Measurements from ENCODE around the gene PRKAR1B.
A peak's percentile ranks its signal among the peaks of the same experiment; 100 is the strongest.

The PRKAR1B gene

GRCh38 chr7:725223-726005 lies 1.7 kb downstream of the PRKAR1B start:
- Histone ChIP-seq H3K4me3 (ENCODE audit: insufficient read depth in 1 of 2, low read depth in 1 of 2, low read length in 2 of 2) (peak overlapping the region in 1 of 2 experiments; percentile 84), H3K23ac (ENCODE audit: low read length in 2 of 2) (no peak overlapping the region), H3K9me3 (ENCODE audit: control insufficient read depth, low read length) (peaks cover 4% of the 10 kb centered on the region), H2BK15ac (ENCODE audit: low read depth, poor library complexity, severe bottlenecking) (no peak overlapping the region), H3K79me1 (replicated peaks; ENCODE audit: low read length, poor library complexity, severe bottlenecking) (peaks cover 27% of the 10 kb centered on the region), H2AK5ac (ENCODE audit: low read length, severe bottlenecking) (peak overlapping the region; percentile 13), H3K9ac (ENCODE audit: low read length) (peak overlapping the region; percentile 84), H4K8ac (ENCODE audit: low read length) (peak overlapping the region; percentile 76), H3K18ac (ENCODE audit: low read depth in 1 of 2, low read length in 2 of 2) (no peak overlapping the region), H2AFZ (ENCODE audit: low read depth, low read length) (no peak overlapping the region), H3K4me2 (ENCODE audit: low read length, poor library complexity, severe bottlenecking) (no peak overlapping the region), H3K36me3 (ENCODE audit: control insufficient read depth in 1 of 2, insufficient read depth in 2 of 2, low read depth in 1 of 2, low read length in 2 of 2) (peaks cover 17 to 18% of the 10 kb centered on the region in 2 experiments), H2BK120ac (ENCODE audit: low read depth, low read length) (no peak overlapping the region), H3K14ac (ENCODE audit: low read length in 2 of 2) (no peak overlapping the region), H4K91ac (ENCODE audit: low read length) (no peak overlapping the region), H3K4ac (ENCODE audit: low read depth in 1 of 2, low read length in 2 of 2) (peak overlapping the region in 1 of 2 experiments; percentile 87), H3K4me1 (ENCODE audit: control insufficient read depth, insufficient read depth, low read depth, low read length) (peaks cover 18% of the 10 kb centered on the region), H2BK12ac (ENCODE audit: low read length in 2 of 2) (no peak overlapping the region), H2BK5ac (ENCODE audit: low read depth, low read length, poor library complexity, severe bottlenecking) (no peak overlapping the region), H3K27ac (ENCODE audit: low read length, poor library complexity, severe bottlenecking) (no peak overlapping the region), H3K27me3 (ENCODE audit: control insufficient read depth in 1 of 2, insufficient read depth in 1 of 2, low read length in 2 of 2) (no peaks in the 10 kb centered on the region)
- peak; percentile 74 for DNase-seq
- WGBS = 96% methylated on average over 8 of the region's 8 CpGs

- H4K8ac ChIP-seq (ENCODE audit: low read length) = no peak overlapping the region
- peaks cover 6 to 8% of the 10 kb centered on the region in 2 experiments for H3K36me3 ChIP-seq (ENCODE audit: control insufficient read depth in 1 of 2, insufficient read depth in 2 of 2, low read depth in 1 of 2, low read length in 2 of 2)
- no peak overlapping the region for H2BK12ac ChIP-seq (ENCODE audit: low read length in 2 of 2)
- H3K14ac ChIP-seq (ENCODE audit: low read length in 2 of 2) = no peak overlapping the region
- no peak overlapping the region for H4K91ac ChIP-seq (ENCODE audit: low read length)
- peaks cover 27% of the 10 kb centered on the region for H3K79me1 ChIP-seq (replicated peaks; ENCODE audit: low read length, poor library complexity, severe bottlenecking)
- peaks cover 16% of the 10 kb centered on the region for H3K4me1 ChIP-seq (ENCODE audit: control insufficient read depth, insufficient read depth, low read depth, low read length)
- no peak overlapping the region for H3K4ac ChIP-seq (ENCODE audit: low read depth in 1 of 2, low read length in 2 of 2)
- DNase-seq = no peak
- H3K4me2 ChIP-seq (ENCODE audit: low read length, poor library complexity, severe bottlenecking) = no peak overlapping the region
- peaks cover 4% of the 10 kb centered on the region for H3K9me3 ChIP-seq (ENCODE audit: control insufficient read depth, low read length)
- no peak overlapping the region for H3K9ac ChIP-seq (ENCODE audit: low read length)
- H3K4me3 ChIP-seq (ENCODE audit: insufficient read depth in 1 of 2, low read depth in 1 of 2, low read length in 2 of 2) = no peak overlapping the region
- H2BK120ac ChIP-seq (ENCODE audit: low read depth, low read length) = no peak overlapping the region
- no peak overlapping the region for H3K27ac ChIP-seq (ENCODE audit: low read length, poor library complexity, severe bottlenecking)
- no peak overlapping the region for H3K18ac ChIP-seq (ENCODE audit: low read depth in 1 of 2, low read length in 2 of 2)
- no peak overlapping the region for H3K23ac ChIP-seq (ENCODE audit: low read length in 2 of 2)
- no peaks in the 10 kb centered on the region for H3K27me3 ChIP-seq (ENCODE audit: control insufficient read depth in 1 of 2, insufficient read depth in 1 of 2, low read length in 2 of 2)
- H2AK5ac ChIP-seq (ENCODE audit: low read length, severe bottlenecking) = no peak overlapping the region
- no peak overlapping the region for H2BK15ac ChIP-seq (ENCODE audit: low read depth, poor library complexity, severe bottlenecking)
- WGBS = 99% methylated on average over 7 of the region's 7 CpGs
- no peak overlapping the region for H2BK5ac ChIP-seq (ENCODE audit: low read depth, low read length, poor library complexity, severe bottlenecking)
- H2AFZ ChIP-seq (ENCODE audit: low read depth, low read length) = no peak overlapping the region
Observed at GRCh38 chr7:724298-724697, 2.8 kb downstream of the PRKAR1B start.

- no peak overlapping the region for H3K18ac ChIP-seq (ENCODE audit: low read depth in 1 of 2, low read length in 2 of 2)
- no peak overlapping the region for H4K8ac ChIP-seq (ENCODE audit: low read length)
- no peak overlapping the region for H2BK120ac ChIP-seq (ENCODE audit: low read depth, low read length)
- H2BK12ac ChIP-seq (ENCODE audit: low read length in 2 of 2) = no peak overlapping the region
- no peak overlapping the region for H3K4ac ChIP-seq (ENCODE audit: low read depth in 1 of 2, low read length in 2 of 2)
- H3K27me3 ChIP-seq (ENCODE audit: control insufficient read depth in 1 of 2, insufficient read depth in 1 of 2, low read length in 2 of 2) = no peaks in the 10 kb centered on the region
- no peak overlapping the region for H4K91ac ChIP-seq (ENCODE audit: low read length)
- H3K4me1 ChIP-seq (ENCODE audit: control insufficient read depth, insufficient read depth, low read depth, low read length) = peaks cover 14% of the 10 kb centered on the region
- H2BK15ac ChIP-seq (ENCODE audit: low read depth, poor library complexity, severe bottlenecking) = no peak overlapping the region
- H3K9ac ChIP-seq (ENCODE audit: low read length) = no peak overlapping the region
- WGBS = 95% methylated on average over 9 of the region's 9 CpGs
- H2AK5ac ChIP-seq (ENCODE audit: low read length, severe bottlenecking) = no peak overlapping the region
- H3K9me3 ChIP-seq (ENCODE audit: control insufficient read depth, low read length) = peaks cover 4% of the 10 kb centered on the region
- no peak for DNase-seq
- H3K27ac ChIP-seq (ENCODE audit: low read length, poor library complexity, severe bottlenecking) = no peak overlapping the region
- H3K79me1 ChIP-seq (replicated peaks; ENCODE audit: low read length, poor library complexity, severe bottlenecking) = peaks cover 22% of the 10 kb centered on the region
- H3K23ac ChIP-seq (ENCODE audit: low read length in 2 of 2) = no peak overlapping the region
- no peak overlapping the region for H3K4me3 ChIP-seq (ENCODE audit: insufficient read depth in 1 of 2, low read depth in 1 of 2, low read length in 2 of 2)
- H3K36me3 ChIP-seq (ENCODE audit: control insufficient read depth in 1 of 2, insufficient read depth in 2 of 2, low read depth in 1 of 2, low read length in 2 of 2) = peaks cover 3% of the 10 kb centered on the region in 2 experiments
- no peak overlapping the region for H3K14ac ChIP-seq (ENCODE audit: low read length in 2 of 2)
- H2AFZ ChIP-seq (ENCODE audit: low read depth, low read length) = no peak overlapping the region
- H3K4me2 ChIP-seq (ENCODE audit: low read length, poor library complexity, severe bottlenecking) = no peak overlapping the region
- no peak overlapping the region for H2BK5ac ChIP-seq (ENCODE audit: low read depth, low read length, poor library complexity, severe bottlenecking)
Observed at GRCh38 chr7:723541-723940, 3.5 kb downstream of the PRKAR1B start.

- Histone ChIP-seq H3K27ac (ENCODE audit: low read length, poor library complexity, severe bottlenecking) (no peak overlapping the region), H3K9me3 (ENCODE audit: control insufficient read depth, low read length) (peaks cover 7% of the 10 kb centered on the region), H3K4me3 (ENCODE audit: insufficient read depth in 1 of 2, low read depth in 1 of 2, low read length in 2 of 2) (no peak overlapping the region), H3K4me1 (ENCODE audit: control insufficient read depth, insufficient read depth, low read depth, low read length) (peaks cover 4% of the 10 kb centered on the region), H2BK5ac (ENCODE audit: low read depth, low read length, poor library complexity, severe bottlenecking) (no peak overlapping the region), H2AFZ (ENCODE audit: low read depth, low read length) (no peak overlapping the region), H3K27me3 (ENCODE audit: control insufficient read depth in 1 of 2, insufficient read depth in 1 of 2, low read length in 2 of 2) (no peaks in the 10 kb centered on the region), H3K9ac (ENCODE audit: low read length) (no peak overlapping the region), H2AK5ac (ENCODE audit: low read length, severe bottlenecking) (no peak overlapping the region), H3K4ac (ENCODE audit: low read depth in 1 of 2, low read length in 2 of 2) (no peak overlapping the region), H2BK120ac (ENCODE audit: low read depth, low read length) (no peak overlapping the region), H3K18ac (ENCODE audit: low read depth in 1 of 2, low read length in 2 of 2) (no peak overlapping the region), H4K8ac (ENCODE audit: low read length) (no peak overlapping the region), H3K4me2 (ENCODE audit: low read length, poor library complexity, severe bottlenecking) (no peak overlapping the region), H3K79me1 (replicated peaks; ENCODE audit: low read length, poor library complexity, severe bottlenecking) (peaks cover 20% of the 10 kb centered on the region), H3K14ac (ENCODE audit: low read length in 2 of 2) (no peak overlapping the region), H2BK15ac (ENCODE audit: low read depth, poor library complexity, severe bottlenecking) (no peak overlapping the region), H3K36me3 (ENCODE audit: control insufficient read depth in 1 of 2, insufficient read depth in 2 of 2, low read depth in 1 of 2, low read length in 2 of 2) (peaks cover 2 to 3% of the 10 kb centered on the region in 2 experiments), H4K91ac (ENCODE audit: low read length) (no peak overlapping the region), H3K23ac (ENCODE audit: low read length in 2 of 2) (no peak overlapping the region), H2BK12ac (ENCODE audit: low read length in 2 of 2) (no peak overlapping the region)
- WGBS = no CpG with 5 or more reads among the region's 5 CpGs
- no peak for DNase-seq
Observed at GRCh38 chr7:721619-722248, 5.3 kb downstream of the PRKAR1B start.
